RPMI7951 (cell line): ENCODE measurements around the gene LDLRAD1. TPM values are rescaled to one million over a fixed set of nuclear protein-coding genes. Genes with fewer than 3 reads are reported as not detected.
A peak's percentile ranks its signal among the peaks of the same experiment; 100 is the strongest.
"Not testable (repeated sequence)": the region's sequence is repeated elsewhere in the genome, so short reads cannot be mapped to it uniquely, and the experiment has no call there.

Experiments
- DNase-seq: peaks from one replicate; pipeline ENCODE4 v3.0.0-alpha.2; 2012; ENCODE audit warnings: low read depth
- total RNA-seq: library from RNA; depleted of rRNA; stranded (reverse); fragments of >200 nt; shearing (Covaris generic); gene quantifications from 2 replicates; pipeline ENCODE4 v1.2.3, GENCODE V29; 2014

Gene LDLRAD1
- total RNA-seq, 1 experiment from 2014 or later, result not detected

- peak; percentile 9 for DNase-seq
Measured at GRCh38 chr1:53992085-53992874, 25.7 kb downstream of the LDLRAD1 start.

- DNase-seq, result no peak
Measured at GRCh38 chr1:53987880-53988279, 30.1 kb downstream of the LDLRAD1 start.

DNA sequence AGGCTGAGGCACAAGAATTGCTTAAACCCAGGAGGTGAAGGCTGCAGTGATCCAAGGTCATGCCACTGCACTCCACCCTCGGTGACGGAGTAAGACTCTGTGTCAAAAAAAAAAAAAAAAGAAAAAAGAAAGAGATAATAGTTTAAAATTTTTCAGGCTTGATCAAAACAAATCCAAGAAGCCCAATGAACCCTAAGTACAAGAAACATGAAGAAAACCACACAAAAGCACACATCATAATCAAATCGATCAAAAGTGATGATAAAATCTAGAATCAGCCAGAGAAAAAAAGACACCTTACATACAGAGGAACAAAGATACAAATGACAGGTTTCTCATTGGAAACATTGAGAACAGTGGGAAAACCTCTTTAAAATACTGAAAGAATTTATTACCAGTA is 31.5 kb downstream of the LDLRAD1 start:
- no peak for DNase-seq

DNA sequence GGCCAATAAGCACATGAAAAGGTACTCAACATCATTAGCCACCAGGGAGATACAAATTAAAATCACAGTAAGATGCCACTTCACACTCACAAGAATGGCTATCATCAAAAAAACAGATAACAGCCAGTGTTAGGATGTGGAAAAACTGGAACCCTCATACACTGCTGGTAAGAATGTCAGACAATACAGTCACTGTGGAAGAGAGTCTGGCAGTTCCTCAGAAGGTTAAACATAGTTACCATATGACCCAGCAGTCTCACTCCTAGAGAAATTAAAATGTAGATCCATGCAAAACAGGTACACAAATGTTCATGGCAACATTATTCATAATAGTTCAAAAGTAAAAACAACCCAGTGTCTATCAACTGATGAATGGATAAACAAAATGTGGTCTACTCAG is 33.3 kb downstream of the LDLRAD1 start:
- DNase-seq, result no peak

DNA sequence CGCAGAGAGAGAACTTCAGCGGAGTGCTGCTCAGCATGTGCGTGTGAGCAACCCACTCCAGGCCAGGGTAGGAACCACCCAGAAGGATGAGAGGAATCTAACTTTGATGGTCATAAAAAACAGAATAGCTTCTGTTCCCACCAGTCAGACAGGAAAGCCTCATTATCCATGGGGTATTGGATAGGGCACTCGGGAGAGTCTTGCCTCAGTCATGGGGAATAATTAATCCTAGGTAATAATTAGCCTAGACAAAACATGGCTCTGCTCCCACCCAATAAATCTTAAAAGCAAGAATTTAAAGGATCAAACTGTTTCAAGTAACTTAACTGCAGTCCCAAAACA is 35.3 kb downstream of the LDLRAD1 start:
- no peak for DNase-seq

- peak; percentile 70 for DNase-seq
Measured at GRCh38 chr1:53982034-53982762, 35.8 kb downstream of the LDLRAD1 start.

- DNase-seq, result peak; percentile 35
Measured at GRCh38 chr1:53981220-53981619, 36.8 kb downstream of the LDLRAD1 start.

GRCh38 chr1:53979712-53980450 is 38.1 kb downstream of the LDLRAD1 start:
- DNase-seq, result no peak

- DNase-seq, result no peak
Measured at GRCh38 chr1:53975861-53976260, 42.1 kb downstream of the LDLRAD1 start.

GRCh38 chr1:53971718-53972117 is 46.3 kb downstream of the LDLRAD1 start:
- DNase-seq, result no peak

GRCh38 chr1:53969323-53969722 is 48.7 kb downstream of the LDLRAD1 start:
- DNase-seq, result not testable (repeated sequence)

DNA sequence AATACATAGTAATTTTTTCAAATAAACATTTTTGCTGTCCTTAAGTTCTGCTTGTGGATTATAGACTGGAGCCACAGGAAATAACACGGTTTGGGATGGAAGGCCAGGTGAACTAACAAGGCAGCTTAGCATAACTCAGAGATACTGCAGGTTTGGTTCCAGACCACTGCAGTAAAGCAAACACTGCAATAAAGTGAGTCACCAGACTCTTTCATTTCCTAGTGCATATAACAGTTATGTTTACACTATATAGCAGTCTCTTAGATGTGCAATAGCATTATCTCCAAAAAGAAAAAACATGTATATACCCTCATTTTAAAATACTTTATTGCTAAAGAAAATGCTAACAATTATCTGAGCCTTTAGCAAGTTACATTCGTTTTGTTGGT is 49.9 kb downstream of the LDLRAD1 start:
- no peak for DNase-seq

GRCh38 chr1:53967409-53968124 is 50.4 kb downstream of the LDLRAD1 start:
- DNase-seq, result no peak

DNA sequence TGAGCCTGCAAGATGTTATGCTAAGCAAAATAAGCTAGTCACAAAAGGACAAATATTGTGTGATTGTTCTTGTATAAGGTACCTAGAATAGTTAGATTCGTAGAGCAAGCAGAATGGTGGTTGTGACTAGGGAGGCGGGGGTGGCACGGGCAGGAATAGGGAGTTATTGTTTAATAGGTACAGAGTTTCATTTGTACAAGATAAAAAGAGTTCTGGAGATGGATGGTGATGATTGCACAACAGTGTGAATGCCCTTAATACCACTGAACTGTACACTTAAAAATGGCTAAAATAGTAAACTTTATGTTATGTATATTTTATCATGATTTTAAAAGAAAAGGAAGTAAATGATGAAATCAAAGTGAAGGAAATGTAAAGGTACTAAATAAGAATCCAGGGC is 51.2 kb downstream of the LDLRAD1 start:
- DNase-seq, result no peak

- no peak for DNase-seq
Measured at GRCh38 chr1:53964109-53964508, 53.9 kb downstream of the LDLRAD1 start.

DNA sequence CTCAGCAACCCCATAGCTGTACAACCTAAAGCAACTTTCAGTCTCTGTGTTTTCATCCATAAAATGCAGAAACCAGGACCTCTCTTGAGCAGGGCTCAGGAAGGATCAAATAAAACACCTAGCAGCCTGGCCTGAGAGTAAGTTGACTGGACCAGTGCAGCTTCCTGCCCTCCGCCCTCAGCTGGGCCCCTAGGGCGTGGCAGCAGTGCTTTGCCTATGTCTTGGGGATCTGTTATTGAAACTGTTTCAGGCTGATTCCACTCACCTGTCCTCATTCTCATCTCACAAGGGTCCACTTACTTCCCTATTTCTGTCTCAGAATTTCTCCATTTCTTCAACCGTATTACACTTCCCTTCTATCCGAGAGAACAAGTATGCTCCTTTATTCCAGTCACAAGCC is 54.5 kb downstream of the LDLRAD1 start:
- no peak for DNase-seq

DNA sequence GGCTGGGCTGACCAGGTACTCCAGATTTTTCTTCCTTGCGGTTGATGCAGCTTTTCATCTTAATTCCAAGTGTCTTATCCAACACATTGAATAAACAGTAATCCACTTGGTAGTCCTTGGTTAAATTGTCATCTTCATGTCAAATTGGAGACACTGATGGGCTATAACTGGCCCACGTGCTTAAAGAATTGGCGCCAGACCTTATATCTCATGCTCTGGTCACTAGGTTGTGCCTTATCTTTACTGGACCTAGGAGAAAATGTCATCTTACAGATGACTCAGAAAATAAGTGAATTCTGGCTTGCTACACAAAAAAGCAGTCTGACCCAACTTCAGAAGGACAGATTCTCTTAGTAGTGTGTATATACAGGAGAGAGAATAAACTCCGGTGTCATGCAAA is 55.6 kb downstream of the LDLRAD1 start:
- no peak for DNase-seq

- DNase-seq, result peak; percentile 27
Measured at GRCh38 chr1:53959664-53960250, 58.2 kb downstream of the LDLRAD1 start.
